ENCODE results near the gene SVOPL.
"Not testable (repeated sequence)": the region's sequence is repeated elsewhere in the genome, so short reads cannot be mapped to it uniquely, and the experiment has no call there.

Gene SVOPL

DNA sequence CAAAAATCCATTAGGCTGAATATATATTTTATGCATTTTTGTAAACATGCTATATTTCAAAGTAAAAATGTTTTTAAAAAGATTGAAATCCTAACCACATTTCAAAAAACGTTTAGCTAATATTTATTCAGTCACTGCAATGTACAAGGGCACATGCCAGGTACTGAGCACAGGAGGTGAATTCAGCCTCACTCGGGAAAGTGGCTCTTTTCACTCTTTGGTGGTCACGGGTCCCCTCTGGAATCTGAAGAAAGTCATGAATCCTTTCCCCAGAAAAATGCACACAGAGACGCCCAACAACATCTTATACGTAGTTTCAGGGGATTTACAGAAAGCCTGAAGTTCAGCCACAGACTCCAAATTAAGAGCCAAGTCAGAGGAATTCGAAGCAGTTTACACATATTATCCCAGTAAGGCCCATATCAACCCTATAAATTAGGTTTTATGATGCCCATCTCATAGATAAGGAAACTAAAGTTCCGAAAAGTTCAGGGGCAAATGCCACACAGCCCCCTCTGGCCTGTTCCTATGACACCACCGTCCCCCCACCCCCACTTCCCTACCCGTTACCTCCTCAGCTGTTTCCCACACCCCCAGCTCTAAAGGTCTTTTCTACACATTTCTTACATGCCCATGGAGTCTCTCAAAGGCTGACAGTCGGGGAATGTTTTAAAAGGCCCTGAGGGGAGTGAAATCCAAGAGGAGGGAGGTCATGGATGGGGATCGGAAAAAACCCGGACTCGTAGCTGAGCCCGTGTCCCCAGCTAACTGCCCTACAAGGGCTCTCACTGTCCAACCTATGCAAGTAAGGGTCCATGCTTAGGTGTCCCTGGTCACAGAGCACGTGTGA is 9.6 kb upstream of the SVOPL start:
- DNase-seq, result no peak
- POLR2A ChIA-PET, result interaction anchor here (1.5 kb wide), 1 partner anchor 86 kb away, joined by 3 read pairs; no protein-coding TSS in a partner anchor
- Histone ChIP-seq H3K36me3 (ENCODE audit: control insufficient read depth in 4 of 4, insufficient read depth in 4 of 4, low read length in 3 of 4) (no peaks in the 10 kb centered on the region), H3K9me3 (ENCODE audit: control extremely low read depth in 1 of 5, control insufficient read depth in 4 of 5, insufficient read depth in 2 of 5, low read depth in 1 of 5, low read length in 4 of 5) (no peaks in the 10 kb centered on the region), H3K4me1 (ENCODE audit: control extremely low read depth in 1 of 4, control insufficient read depth in 4 of 4, insufficient read depth in 4 of 4, low read length in 3 of 4) (peaks cover 1 to 32% (median 19%) of the 10 kb centered on the region in 4 experiments), H3K27me3 (replicated peaks in 2 of 5; ENCODE audit: control insufficient read depth in 4 of 5, insufficient read depth in 5 of 5, low read length in 4 of 5) (no peaks in the 10 kb centered on the region), H3K4me3 (ENCODE audit: control insufficient read depth in 1 of 7, extremely low read depth in 1 of 7, insufficient read depth in 4 of 7, low read depth in 2 of 7, low read length in 6 of 7) (no peak overlapping the region), H3K27ac (ENCODE audit: insufficient read depth in 1 of 2, low read depth in 1 of 2, low read length in 2 of 2, poor library complexity in 1 of 2, severe bottlenecking in 2 of 2) (no peak overlapping the region)
- 79% methylated on average over 13 of the region's 15 CpGs for WGBS (ENCODE audit: insufficient coverage)
- CTCF ChIA-PET, result no interaction called here

GRCh38 chr7:138705167-138705566 is 4.0 kb upstream of the SVOPL start:
- peak; percentile 65 to 93 (median 90) for DNase-seq
- Histone ChIP-seq H3K4me3 (ENCODE audit: control insufficient read depth in 1 of 7, extremely low read depth in 1 of 7, insufficient read depth in 4 of 7, low read depth in 2 of 7, low read length in 6 of 7) (peak overlapping the region in 1 of 7 experiments; percentile 2), H3K27ac (ENCODE audit: insufficient read depth in 1 of 2, low read depth in 1 of 2, low read length in 2 of 2, poor library complexity in 1 of 2, severe bottlenecking in 2 of 2) (no peak overlapping the region), H3K9me3 (ENCODE audit: control extremely low read depth in 1 of 5, control insufficient read depth in 4 of 5, insufficient read depth in 2 of 5, low read depth in 1 of 5, low read length in 4 of 5) (no peaks in the 10 kb centered on the region), H3K27me3 (replicated peaks in 2 of 5; ENCODE audit: control insufficient read depth in 4 of 5, insufficient read depth in 5 of 5, low read length in 4 of 5) (no peaks in the 10 kb centered on the region), H3K4me1 (ENCODE audit: control extremely low read depth in 1 of 4, control insufficient read depth in 4 of 4, insufficient read depth in 4 of 4, low read length in 3 of 4) (peaks cover 3 to 38% (median 22%) of the 10 kb centered on the region in 4 experiments), H3K36me3 (ENCODE audit: control insufficient read depth in 4 of 4, insufficient read depth in 4 of 4, low read length in 3 of 4) (no peaks in the 10 kb centered on the region)
- ChIA-PET CTCF (interaction anchor here (0.5 to 1.6 kb wide), 4 partner anchors 8 to 99 kb away, joined by 3 to 4 read pairs (median 4); no protein-coding TSS in a partner anchor), POLR2A (interaction anchor here (0.6 to 4.5 kb wide), 4 partner anchors 13 to 542 kb away, joined by 3 to 23 read pairs (median 4); no protein-coding TSS in a partner anchor)
- 0% methylated on average over 6 of the region's 7 CpGs for WGBS (ENCODE audit: insufficient coverage)

DNA sequence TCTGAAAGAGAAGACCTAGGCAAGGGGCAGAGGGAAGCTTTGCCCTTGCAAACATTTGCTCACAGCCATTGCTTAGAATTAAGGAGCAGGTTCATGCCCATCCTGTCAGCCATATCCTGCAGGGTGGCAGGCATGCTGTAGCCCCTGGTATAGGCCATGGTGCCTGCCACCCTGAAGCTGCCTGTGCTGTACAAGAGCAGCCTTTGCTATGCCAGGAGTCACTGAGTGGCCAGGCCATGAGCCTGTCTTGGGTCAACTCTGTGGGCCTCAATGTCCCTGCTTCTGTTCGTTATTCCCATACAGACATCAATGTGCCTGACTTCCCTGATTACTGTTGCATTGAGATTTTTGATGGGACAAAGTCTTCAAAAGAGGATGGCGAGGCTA is 368 bp upstream of the SVOPL start:
- H3K27ac ChIP-seq (ENCODE audit: insufficient read depth in 1 of 2, low read depth in 1 of 2, low read length in 2 of 2, poor library complexity in 1 of 2, severe bottlenecking in 2 of 2), result no peak overlapping the region
- no peaks in the 10 kb centered on the region for H3K27me3 ChIP-seq (replicated peaks in 2 of 5; ENCODE audit: control insufficient read depth in 4 of 5, insufficient read depth in 5 of 5, low read length in 4 of 5)
- ChIA-PET CTCF (no interaction called here), POLR2A (no interaction called here)
- peaks cover 3 to 25% (median 15%) of the 10 kb centered on the region in 4 experiments for H3K4me1 ChIP-seq (ENCODE audit: control extremely low read depth in 1 of 4, control insufficient read depth in 4 of 4, insufficient read depth in 4 of 4, low read length in 3 of 4)
- H3K36me3 ChIP-seq (ENCODE audit: control insufficient read depth in 4 of 4, insufficient read depth in 4 of 4, low read length in 3 of 4), result no peaks in the 10 kb centered on the region
- no peak for DNase-seq
- no peak overlapping the region for H3K4me3 ChIP-seq (ENCODE audit: control insufficient read depth in 1 of 7, extremely low read depth in 1 of 7, insufficient read depth in 4 of 7, low read depth in 2 of 7, low read length in 6 of 7)
- H3K9me3 ChIP-seq (ENCODE audit: control extremely low read depth in 1 of 5, control insufficient read depth in 4 of 5, insufficient read depth in 2 of 5, low read depth in 1 of 5, low read length in 4 of 5), result no peaks in the 10 kb centered on the region
- WGBS (ENCODE audit: insufficient coverage), result 100% methylated on average over 2 of the region's 2 CpGs

DNA sequence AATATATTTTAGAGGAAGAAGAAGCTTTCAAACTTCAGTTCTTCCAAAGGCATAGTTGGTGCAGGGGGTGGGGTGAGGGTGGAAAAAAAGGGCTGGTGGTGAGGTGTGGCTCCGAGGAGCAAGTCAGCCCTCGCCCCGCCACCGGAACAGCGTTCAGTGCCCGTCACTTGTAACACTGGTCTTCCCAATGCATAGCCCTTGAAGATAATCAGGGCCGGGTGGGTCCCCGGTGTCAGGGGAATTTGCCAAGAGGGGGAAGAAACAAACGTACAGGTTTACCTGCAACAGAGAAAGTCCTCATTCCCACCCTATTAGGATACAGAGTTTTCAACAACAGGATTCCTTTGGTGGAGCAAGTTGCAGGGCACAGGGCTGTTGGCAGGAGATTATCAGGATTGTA is 1.5 kb downstream of the SVOPL start:
- ChIA-PET CTCF (no interaction called here), POLR2A (no interaction called here)
- Histone ChIP-seq H3K4me3 (ENCODE audit: control insufficient read depth in 1 of 7, extremely low read depth in 1 of 7, insufficient read depth in 4 of 7, low read depth in 2 of 7, low read length in 6 of 7) (no peak overlapping the region), H3K9me3 (ENCODE audit: control extremely low read depth in 1 of 5, control insufficient read depth in 4 of 5, insufficient read depth in 2 of 5, low read depth in 1 of 5, low read length in 4 of 5) (no peaks in the 10 kb centered on the region), H3K27me3 (replicated peaks in 2 of 5; ENCODE audit: control insufficient read depth in 4 of 5, insufficient read depth in 5 of 5, low read length in 4 of 5) (no peaks in the 10 kb centered on the region), H3K36me3 (ENCODE audit: control insufficient read depth in 4 of 4, insufficient read depth in 4 of 4, low read length in 3 of 4) (no peaks in the 10 kb centered on the region), H3K4me1 (ENCODE audit: control extremely low read depth in 1 of 4, control insufficient read depth in 4 of 4, insufficient read depth in 4 of 4, low read length in 3 of 4) (peaks cover 0 to 7% (median 3%) of the 10 kb centered on the region in 4 experiments), H3K27ac (ENCODE audit: insufficient read depth in 1 of 2, low read depth in 1 of 2, low read length in 2 of 2, poor library complexity in 1 of 2, severe bottlenecking in 2 of 2) (no peak overlapping the region)
- no peak for DNase-seq
- WGBS (ENCODE audit: insufficient coverage), result 99% methylated on average over 8 of the region's 9 CpGs

DNA sequence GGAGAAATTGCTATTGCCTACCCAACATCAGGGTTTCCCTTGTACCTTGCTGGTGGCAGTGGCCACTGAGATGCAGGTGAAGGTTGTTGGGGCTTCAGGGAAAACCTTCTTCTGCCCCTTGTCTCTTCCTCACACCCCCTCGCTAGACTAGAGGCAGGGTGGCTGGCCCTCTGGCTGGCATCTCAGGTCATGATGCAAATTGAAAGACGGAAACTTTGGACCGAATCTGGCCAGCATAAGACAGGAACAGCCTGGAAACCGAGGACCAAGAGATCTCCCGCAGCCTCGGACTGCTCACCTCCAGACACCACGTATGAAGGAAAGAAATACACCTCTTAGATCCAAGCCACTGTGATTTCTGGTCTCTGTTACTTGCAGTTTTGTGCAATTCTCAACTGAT is 2.9 kb downstream of the SVOPL start:
- H3K36me3 ChIP-seq (ENCODE audit: control insufficient read depth in 4 of 4, insufficient read depth in 4 of 4, low read length in 3 of 4), result no peaks in the 10 kb centered on the region
- POLR2A ChIA-PET, result no interaction called here
- H3K27ac ChIP-seq (ENCODE audit: insufficient read depth in 1 of 2, low read depth in 1 of 2, low read length in 2 of 2, poor library complexity in 1 of 2, severe bottlenecking in 2 of 2), result no peak overlapping the region
- H3K27me3 ChIP-seq (replicated peaks in 2 of 5; ENCODE audit: control insufficient read depth in 4 of 5, insufficient read depth in 5 of 5, low read length in 4 of 5), result no peaks in the 10 kb centered on the region
- 100% methylated on average over 6 of the region's 7 CpGs for WGBS (ENCODE audit: insufficient coverage)
- H3K4me1 ChIP-seq (ENCODE audit: control extremely low read depth in 1 of 4, control insufficient read depth in 4 of 4, insufficient read depth in 4 of 4, low read length in 3 of 4), result peaks cover 0 to 7% (median 2%) of the 10 kb centered on the region in 4 experiments
- DNase-seq, result no peak
- no peak overlapping the region for H3K4me3 ChIP-seq (ENCODE audit: control insufficient read depth in 1 of 7, extremely low read depth in 1 of 7, insufficient read depth in 4 of 7, low read depth in 2 of 7, low read length in 6 of 7)
- no peaks in the 10 kb centered on the region for H3K9me3 ChIP-seq (ENCODE audit: control extremely low read depth in 1 of 5, control insufficient read depth in 4 of 5, insufficient read depth in 2 of 5, low read depth in 1 of 5, low read length in 4 of 5)
- CTCF ChIA-PET, result no interaction called here

DNA sequence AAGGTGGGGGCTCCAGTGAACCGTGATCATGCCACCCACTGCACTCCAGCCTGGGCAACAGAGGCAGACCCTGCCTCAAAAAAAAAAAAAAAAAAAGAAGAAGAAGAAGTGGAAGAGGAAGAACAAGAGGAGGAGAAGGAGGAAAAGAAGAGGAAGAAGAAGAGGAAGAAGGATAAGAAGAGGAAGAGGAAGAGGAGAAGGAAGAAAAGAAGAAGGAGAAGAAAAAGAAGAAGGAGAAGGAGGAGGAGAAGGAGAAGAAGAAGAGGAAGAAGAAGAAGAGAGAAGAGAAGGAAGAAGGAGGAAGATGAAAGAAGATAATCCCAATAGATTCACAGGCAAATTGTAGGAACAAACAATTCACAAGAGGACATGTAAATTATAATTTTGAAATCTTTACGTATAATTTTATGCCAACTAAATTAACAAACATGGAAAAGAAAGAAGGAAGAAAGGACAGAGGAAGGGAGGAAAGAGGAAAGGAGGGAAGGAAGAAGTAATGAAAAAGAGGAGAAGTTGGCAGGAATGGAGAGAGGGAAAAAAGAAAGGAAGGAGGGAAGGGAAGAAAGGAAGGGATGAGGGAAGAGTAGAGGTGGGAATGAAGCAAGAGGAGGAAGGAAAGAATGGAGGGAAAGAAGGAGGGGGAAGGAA is 3.5 kb downstream of the SVOPL start:
- POLR2A ChIA-PET, result no interaction called here
- Histone ChIP-seq H3K4me1 (ENCODE audit: control extremely low read depth in 1 of 4, control insufficient read depth in 4 of 4, insufficient read depth in 4 of 4, low read length in 3 of 4) (peaks cover 0 to 7% (median 2%) of the 10 kb centered on the region in 4 experiments), H3K27me3 (replicated peaks in 2 of 5; ENCODE audit: control insufficient read depth in 4 of 5, insufficient read depth in 5 of 5, low read length in 4 of 5) (no peaks in the 10 kb centered on the region), H3K36me3 (ENCODE audit: control insufficient read depth in 4 of 4, insufficient read depth in 4 of 4, low read length in 3 of 4) (no peaks in the 10 kb centered on the region), H3K9me3 (ENCODE audit: control extremely low read depth in 1 of 5, control insufficient read depth in 4 of 5, insufficient read depth in 2 of 5, low read depth in 1 of 5, low read length in 4 of 5) (no peaks in the 10 kb centered on the region), H3K27ac (ENCODE audit: insufficient read depth in 1 of 2, low read depth in 1 of 2, low read length in 2 of 2, poor library complexity in 1 of 2, severe bottlenecking in 2 of 2) (no peak overlapping the region), H3K4me3 (ENCODE audit: control insufficient read depth in 1 of 7, extremely low read depth in 1 of 7, insufficient read depth in 4 of 7, low read depth in 2 of 7, low read length in 6 of 7) (no peak overlapping the region)
- WGBS (ENCODE audit: insufficient coverage), result 100% methylated on average over 1 of the region's 2 CpGs
- CTCF ChIA-PET, result no interaction called here
- DNase-seq, result no peak

DNA sequence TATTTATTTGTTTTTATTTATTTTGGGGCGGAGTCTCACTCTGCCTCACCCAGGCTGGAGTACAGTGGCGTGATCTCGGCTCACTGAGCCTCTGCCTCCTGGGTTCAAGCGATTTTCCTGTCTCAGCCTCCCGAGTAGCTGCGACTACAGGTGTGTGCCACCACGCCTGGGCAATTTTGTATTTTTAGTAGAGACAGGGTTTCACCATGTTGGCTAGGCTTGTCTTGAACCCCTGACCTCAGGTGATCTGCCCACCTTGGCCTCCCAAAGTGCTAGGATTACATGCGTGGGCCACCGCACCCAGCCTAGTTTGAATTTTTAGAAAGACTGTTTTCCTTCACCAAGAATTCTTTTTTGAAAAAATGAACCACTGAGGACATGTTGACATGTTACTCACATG is 5.4 kb downstream of the SVOPL start:
- CTCF ChIA-PET, result interaction anchor here (1.2 kb wide), 1 partner anchor 32 kb away, joined by 3 read pairs; no protein-coding TSS in a partner anchor
- H3K27me3 ChIP-seq (replicated peaks in 2 of 5; ENCODE audit: control insufficient read depth in 4 of 5, insufficient read depth in 5 of 5, low read length in 4 of 5); H3K4me1 ChIP-seq (ENCODE audit: control extremely low read depth in 1 of 4, control insufficient read depth in 4 of 4, insufficient read depth in 4 of 4, low read length in 3 of 4); H3K27ac ChIP-seq (ENCODE audit: insufficient read depth in 1 of 2, low read depth in 1 of 2, low read length in 2 of 2, poor library complexity in 1 of 2, severe bottlenecking in 2 of 2); POLR2A ChIA-PET; H3K4me3 ChIP-seq (ENCODE audit: control insufficient read depth in 1 of 7, extremely low read depth in 1 of 7, insufficient read depth in 4 of 7, low read depth in 2 of 7, low read length in 6 of 7); H3K9me3 ChIP-seq (ENCODE audit: control extremely low read depth in 1 of 5, control insufficient read depth in 4 of 5, insufficient read depth in 2 of 5, low read depth in 1 of 5, low read length in 4 of 5); H3K36me3 ChIP-seq (ENCODE audit: control insufficient read depth in 4 of 4, insufficient read depth in 4 of 4, low read length in 3 of 4); DNase-seq: not testable (repeated sequence)
- 99% methylated on average over 9 of the region's 9 CpGs for WGBS (ENCODE audit: insufficient coverage)
